WERI-Rb-1 (cell line): ENCODE data around the gene ONECUT1.
A peak's percentile ranks its signal among the peaks of the same experiment; 100 is the strongest.

Experiments used
- DNase-seq: peaks from one replicate; pipeline ENCODE4 v3.0.0-alpha.2; 2020
- H3K27ac ChIP-seq: fragments of 250-450 bp; sonication (Bioruptor Pico); 2 replicates; pipeline ENCODE4 v1.5.1; 2020; ENCODE audit warnings: mild to moderate bottlenecking, moderate library complexity
- H3K27me3 ChIP-seq: fragments of 250-450 bp; sonication (Bioruptor Pico); 2 replicates; pipeline ENCODE4 v1.5.1; 2021; ENCODE audit warnings: mild to moderate bottlenecking, low read depth, moderate library complexity; ENCODE audit not compliant: insufficient read depth, severe bottlenecking
- H3K36me3 ChIP-seq: fragments of 250-450 bp; sonication (Bioruptor Pico); 2 replicates; pipeline ENCODE4 v1.5.1; 2020; ENCODE audit warnings: mild to moderate bottlenecking, moderate library complexity
- H3K4me3 ChIP-seq: 2 replicates; pipeline ENCODE4 v1.5.1; 2011; ENCODE audit warnings: low read depth, mild to moderate bottlenecking, control low read depth, low read length
- H3K9me3 ChIP-seq: fragments of 250-450 bp; sonication (Bioruptor Pico); 2 replicates; pipeline ENCODE4 v1.5.1; 2021; ENCODE audit warnings: mild to moderate bottlenecking, moderate library complexity; ENCODE audit not compliant: severe bottlenecking
- CTCF ChIP-seq: IDR thresholded peaks from 2 replicates; pipeline ENCODE4 v1.5.1; 2011; ENCODE audit warnings: low read depth, mild to moderate bottlenecking, control low read depth, inconsistent platforms, low read length

ONECUT1 gene

GRCh38 chr15:52788099-52788986, 1.8 kb downstream of the ONECUT1 start:
- no peak overlapping the region for H3K27ac ChIP-seq
- peak; percentile 28 for DNase-seq
- no peaks in the 10 kb centered on the region for H3K36me3 ChIP-seq
- peaks cover 36% of the 10 kb centered on the region for H3K27me3 ChIP-seq
- peaks cover 4% of the 10 kb centered on the region for H3K9me3 ChIP-seq
- TF ChIP-seq CTCF = no peak
- peak overlapping the region; percentile 45 for H3K4me3 ChIP-seq

DNA sequence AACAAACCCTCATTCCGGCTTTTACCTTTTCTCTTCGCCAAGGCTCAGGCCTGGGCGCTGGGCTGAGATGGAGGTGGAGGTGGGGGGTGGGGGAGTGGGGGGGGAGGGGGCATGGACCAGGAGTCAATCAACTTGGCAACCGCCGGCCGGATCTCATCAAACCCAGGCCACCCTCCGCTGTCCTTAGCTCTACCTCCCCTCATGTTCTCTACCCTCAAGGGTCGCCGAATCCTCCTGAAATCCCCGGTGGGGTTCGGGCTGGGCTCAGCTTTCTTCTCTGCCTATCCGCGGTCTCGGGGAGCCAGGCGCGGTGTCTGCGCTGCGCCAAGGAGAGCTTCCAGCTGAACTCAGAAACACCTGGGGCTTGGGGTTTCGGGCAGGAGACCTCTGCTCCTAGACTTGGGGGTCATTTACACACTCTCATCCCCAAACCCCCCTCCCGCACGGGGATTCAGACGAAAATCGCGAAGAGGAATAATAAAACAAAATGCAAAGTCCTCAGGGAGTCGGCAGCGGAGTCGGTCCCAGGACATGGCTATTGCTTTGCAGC, 2.5 kb downstream of the ONECUT1 start:
- Histone ChIP-seq H3K36me3 (no peaks in the 10 kb centered on the region), H3K27ac (no peak overlapping the region), H3K27me3 (peaks cover 36% of the 10 kb centered on the region), H3K4me3 (peak overlapping the region; percentile 45), H3K9me3 (peaks cover 4% of the 10 kb centered on the region)
- DNase-seq = no peak
- TF ChIP-seq CTCF = no peak

- TF ChIP-seq CTCF = no peak
Observed at GRCh38 chr15:52787123-52787503, 3.0 kb downstream of the ONECUT1 start.

GRCh38 chr15:52786436-52787122, 3.6 kb downstream of the ONECUT1 start:
- no peak for DNase-seq
- Histone ChIP-seq H3K4me3 (peak overlapping the region; percentile 45), H3K36me3 (no peaks in the 10 kb centered on the region), H3K27me3 (peaks cover 36% of the 10 kb centered on the region), H3K27ac (no peak overlapping the region), H3K9me3 (peaks cover 4% of the 10 kb centered on the region)
- TF ChIP-seq CTCF = no peak

More at GRCh38 chr15:52787123-52787503, 3.0 kb downstream of the ONECUT1 start:
- H3K27ac ChIP-seq = no peak overlapping the region
- no peaks in the 10 kb centered on the region for H3K36me3 ChIP-seq
- peak overlapping the region; percentile 45 for H3K4me3 ChIP-seq
- DNase-seq = peak; percentile 27
- peaks cover 4% of the 10 kb centered on the region for H3K9me3 ChIP-seq
- H3K27me3 ChIP-seq = peaks cover 36% of the 10 kb centered on the region

GRCh38 chr15:52785672-52786406, 4.3 kb downstream of the ONECUT1 start:
- DNase-seq = no peak
- Histone ChIP-seq H3K27me3 (peaks cover 36% of the 10 kb centered on the region), H3K9me3 (peaks cover 4% of the 10 kb centered on the region), H3K4me3 (no peak overlapping the region), H3K36me3 (no peaks in the 10 kb centered on the region), H3K27ac (no peak overlapping the region)
- TF ChIP-seq CTCF = no peak
